Testis (tissue), 3 donors: Measurements from ENCODE around the gene ADSS1. TPM values are rescaled to one million over a fixed set of nuclear protein-coding genes. Genes with fewer than 3 reads are reported as not detected.

Source experiments
- DNase-seq: peaks from one replicate; pipeline ENCODE4 v3.0.0-alpha.2; 2019
- H3K27ac ChIP-seq, 2 donors: fragments of 200-600 bp; sonication (generic); one replicate each; pipeline ENCODE4 v1.5.1; 2019
- H3K27me3 ChIP-seq: fragments of 200-600 bp; sonication (generic); one replicate; pipeline ENCODE4 v1.5.1; 2019
- H3K36me3 ChIP-seq: fragments of 200-600 bp; sonication (generic); one replicate; pipeline ENCODE4 v1.5.1; 2017; ENCODE audit warnings: low read depth; ENCODE audit errors: missing control alignments
- H3K4me1 ChIP-seq: fragments of 200-600 bp; sonication (generic); one replicate; pipeline ENCODE4 v1.5.1; 2019
- H3K4me3 ChIP-seq, 2 donors: fragments of 200-600 bp; sonication (generic); one replicate each; pipeline ENCODE4 v1.5.1; 2017 to 2019
- H3K9me3 ChIP-seq: fragments of 200-600 bp; sonication (generic); one replicate; pipeline ENCODE4 v1.5.1; 2017
- POLR2A ChIP-seq: fragments of 450-650 bp; IDR thresholded peaks from one replicate; pipeline ENCODE4 v1.6.1; 2017; ENCODE audit warnings: antibody characterized with exemption, mild to moderate bottlenecking, moderate library complexity
- WGBS, 2 donors: methylation state at CpG; one replicate each; pipeline ENCODE4 v1.1.5; 2018; 5-methylcytosine and 5-hydroxymethylcytosine counted together
- intact Hi-C: fragments of 100-400 bp; cut with DNase I; formaldehyde crosslinking; loops from one replicate; pipeline ENCODE4 v1.15.1; 2023; ENCODE audit warnings: low total_unique reads
- polyA plus RNA-seq: library from polyadenylated mRNA; stranded (reverse); fragments of 350-450 nt; fragmentation: Illumina TruSeq; extraction: RNeasy Lipid Tissue Mini Kit (QIAGEN cat#74804); gene quantifications from one replicate; pipeline ENCODE4 v1.2.3, GENCODE V29; 2014; ENCODE audit warnings: low read depth, low replicate concordance; ENCODE audit not compliant: insufficient read depth
- total RNA-seq, 2 donors: library from RNA; depleted of rRNA; stranded (reverse); fragments of >200 nt; gene quantifications; one replicate each; pipeline ENCODE4 v1.2.3, GENCODE V29; 2016
- TF ChIP-seq, protein P1 (sequence below), 3 experiments: fragments of 450-650 bp in 2 of 3; fragments of 200-600 bp in 1 of 3; sonication (generic) in 1 of 3; IDR thresholded peaks; one replicate each; pipeline ENCODE4 v1.5.1; 2016 to 2019; ENCODE audit warnings: antibody characterized with exemption in 3 of 3, mild to moderate bottlenecking in 2 of 3, moderate library complexity in 1 of 3

Gene ADSS1
- total and polyA plus RNA-seq, 3 donors from 2014 or later: 48.7 to 79.6 (median 79.4) TPM

DNA sequence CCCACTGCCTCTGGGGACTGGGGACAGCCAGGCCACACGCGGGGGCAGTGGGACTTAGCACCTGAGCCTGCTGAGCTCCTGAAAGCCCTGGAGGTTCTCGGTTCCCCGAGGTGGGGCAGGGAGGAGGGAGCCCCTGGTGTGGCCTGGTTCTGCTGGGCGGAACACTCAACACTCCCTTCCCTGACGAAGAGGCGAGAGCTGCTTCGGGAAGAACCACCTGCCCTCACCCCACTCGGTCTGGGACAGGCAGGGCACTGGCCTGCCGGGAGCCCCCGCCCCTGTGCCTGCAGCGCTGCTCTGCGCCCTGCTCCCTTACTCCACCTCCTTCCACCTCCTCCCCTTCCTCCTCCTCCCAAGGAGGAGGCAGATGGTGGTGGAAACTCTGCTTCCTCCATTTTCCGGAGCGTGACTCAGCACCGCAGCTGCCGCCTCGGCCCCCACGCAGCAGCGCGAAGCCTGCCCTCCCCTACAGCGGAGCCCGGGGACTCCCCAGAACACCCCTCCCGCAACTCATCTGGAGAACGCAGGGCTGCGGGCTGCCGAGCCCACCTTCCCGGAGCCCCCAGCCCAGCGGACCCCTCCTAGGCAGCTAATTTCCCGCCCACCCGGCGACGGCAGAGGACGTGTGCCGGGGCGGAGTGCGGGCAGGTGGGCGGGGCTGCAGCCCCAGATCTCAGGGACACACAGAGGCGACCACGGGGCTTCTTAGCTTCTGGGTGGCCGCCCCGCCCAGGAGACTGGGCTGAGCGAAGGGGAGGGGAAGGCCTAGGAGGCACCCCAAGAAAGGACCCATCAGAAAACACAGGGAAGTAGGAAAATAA is 46.3 kb upstream of the ADSS1 start:
- no peaks in the 10 kb centered on the region for H3K36me3 ChIP-seq
- H3K4me1 ChIP-seq: peaks cover 45% of the 10 kb centered on the region
- 1% methylated on average over 19 to 43 of the region's 43 CpGs for WGBS, 2 donors
- peak; percentile 85 for DNase-seq
- no peaks in the 10 kb centered on the region for H3K27me3 ChIP-seq
- H3K27ac ChIP-seq: peak overlapping the region; percentile 79 to 80
- intact Hi-C loops: no loop called here
- H3K9me3 ChIP-seq: no peaks in the 10 kb centered on the region
- no peak for TF ChIP-seq POLR2A
- TF ChIP-seq, protein P1, sequence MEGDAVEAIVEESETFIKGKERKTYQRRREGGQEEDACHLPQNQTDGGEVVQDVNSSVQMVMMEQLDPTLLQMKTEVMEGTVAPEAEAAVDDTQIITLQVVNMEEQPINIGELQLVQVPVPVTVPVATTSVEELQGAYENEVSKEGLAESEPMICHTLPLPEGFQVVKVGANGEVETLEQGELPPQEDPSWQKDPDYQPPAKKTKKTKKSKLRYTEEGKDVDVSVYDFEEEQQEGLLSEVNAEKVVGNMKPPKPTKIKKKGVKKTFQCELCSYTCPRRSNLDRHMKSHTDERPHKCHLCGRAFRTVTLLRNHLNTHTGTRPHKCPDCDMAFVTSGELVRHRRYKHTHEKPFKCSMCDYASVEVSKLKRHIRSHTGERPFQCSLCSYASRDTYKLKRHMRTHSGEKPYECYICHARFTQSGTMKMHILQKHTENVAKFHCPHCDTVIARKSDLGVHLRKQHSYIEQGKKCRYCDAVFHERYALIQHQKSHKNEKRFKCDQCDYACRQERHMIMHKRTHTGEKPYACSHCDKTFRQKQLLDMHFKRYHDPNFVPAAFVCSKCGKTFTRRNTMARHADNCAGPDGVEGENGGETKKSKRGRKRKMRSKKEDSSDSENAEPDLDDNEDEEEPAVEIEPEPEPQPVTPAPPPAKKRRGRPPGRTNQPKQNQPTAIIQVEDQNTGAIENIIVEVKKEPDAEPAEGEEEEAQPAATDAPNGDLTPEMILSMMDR (IDR thresholded peaks at IDR 0.05): no peak
- H3K4me3 ChIP-seq: peak overlapping the region; percentile 25 to 56

DNA sequence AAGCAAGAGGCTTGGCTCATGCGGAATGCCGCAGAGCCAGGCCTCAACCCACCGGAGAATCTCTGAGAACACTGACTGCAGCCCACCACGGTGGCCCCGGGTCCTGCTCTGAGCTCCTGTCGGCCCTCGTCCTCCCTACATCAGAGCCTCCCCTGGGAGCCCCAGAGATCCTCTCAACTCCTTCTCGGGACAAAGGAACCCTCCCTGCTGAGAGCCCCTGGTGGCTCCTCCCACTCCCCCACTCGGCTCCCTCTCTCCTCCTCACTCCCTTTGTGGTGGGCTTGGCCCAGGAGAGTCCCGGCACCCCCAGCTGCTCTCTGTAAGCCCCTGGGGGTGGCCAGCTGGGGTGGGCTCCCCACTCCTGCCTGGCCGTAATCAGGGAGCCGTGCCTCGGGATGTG is 45.7 kb upstream of the ADSS1 start:
- peaks cover 45% of the 10 kb centered on the region for H3K4me1 ChIP-seq
- H3K36me3 ChIP-seq: no peaks in the 10 kb centered on the region
- WGBS, 2 donors: 0 to 6% methylated on average over 1 to 13 of the region's 13 CpGs
- DNase-seq: no peak
- H3K4me3 ChIP-seq: peak overlapping the region; percentile 25 to 56
- no peaks in the 10 kb centered on the region for H3K27me3 ChIP-seq
- TF ChIP-seq, protein P1 (IDR thresholded peaks at IDR 0.05): no peak
- no peak for TF ChIP-seq POLR2A
- no peaks in the 10 kb centered on the region for H3K9me3 ChIP-seq
- intact Hi-C loops: no loop called here
- peak overlapping the region; percentile 79 to 80 for H3K27ac ChIP-seq

- no peak for DNase-seq
- TF ChIP-seq, protein P1 (IDR thresholded peaks at IDR 0.05): no peak
- TF ChIP-seq POLR2A: no peak
- intact Hi-C loops: no loop called here
- Histone ChIP-seq H3K36me3 (no peaks in the 10 kb centered on the region), H3K9me3 (no peaks in the 10 kb centered on the region), H3K27me3 (no peaks in the 10 kb centered on the region), H3K27ac (peak overlapping the region; percentile 79 to 80), H3K4me3 (no peak overlapping the region), H3K4me1 (peaks cover 45% of the 10 kb centered on the region)
- WGBS, 2 donors: 86 to 93% methylated on average over 10 to 17 of the region's 18 CpGs
These were observed 44.9 kb upstream of the ADSS1 start for GRCh38 chr14:104678901-104679705.

- no peaks in the 10 kb centered on the region for H3K36me3 ChIP-seq
- no peaks in the 10 kb centered on the region for H3K9me3 ChIP-seq
- H3K27ac ChIP-seq: peak overlapping the region in 1 of 2 donors; percentile 71
- H3K27me3 ChIP-seq: no peaks in the 10 kb centered on the region
- intact Hi-C loops: no loop called here
- 84 to 97% methylated on average over 6 to 21 of the region's 21 CpGs for WGBS, 2 donors
- DNase-seq: no peak
- peaks cover 45% of the 10 kb centered on the region for H3K4me1 ChIP-seq
- TF ChIP-seq, protein P1 (IDR thresholded peaks at IDR 0.05): no peak
- TF ChIP-seq POLR2A: no peak
- no peak overlapping the region for H3K4me3 ChIP-seq
These were observed 43.8 kb upstream of the ADSS1 start for GRCh38 chr14:104680056-104680805.
